SU-DHL-6 (cell line): ENCODE measurements around the gene PVALEF.

ENCODE experiments used
- H2AFZ ChIP-seq: fragments of 200-600 bp; sonication (generic); 2 replicates; pipeline ENCODE4 v1.6.1; 2014; ENCODE audit warnings: low read depth, mild to moderate bottlenecking, moderate library complexity, mixed read lengths, antibody characterized with exemption, low read length; ENCODE audit not compliant: severe bottlenecking
- H3F3A ChIP-seq: fragments of 200-600 bp; shearing (Covaris generic); 2 replicates; pipeline ENCODE4 v1.6.0; 2016; ENCODE audit warnings: antibody characterized with exemption, mild to moderate bottlenecking; ENCODE audit not compliant: insufficient read depth
- H3K27ac ChIP-seq: fragments of 200-600 bp; sonication (generic); 2 replicates; pipeline ENCODE4 v1.5.1; 2016; ENCODE audit warnings: low read depth, mild to moderate bottlenecking, low read length, moderate library complexity, mixed read lengths
- H3K27me3 ChIP-seq: fragments of 200-600 bp; sonication (generic), shearing (Covaris generic); 2 replicates; pipeline ENCODE4 v1.6.0; 2014; ENCODE audit warnings: mild to moderate bottlenecking, low read length
- H3K36me3 ChIP-seq: fragments of 200-600 bp; sonication (generic); 2 replicates; pipeline ENCODE4 v1.6.1; 2014; ENCODE audit warnings: mild to moderate bottlenecking, low read length, mixed read lengths
- H3K4me2 ChIP-seq: fragments of 300-600, 200-600 bp; shearing (Covaris generic), sonication (generic); 2 replicates; pipeline ENCODE4 v1.6.0; 2014; ENCODE audit warnings: low read length, low read depth, mild to moderate bottlenecking; ENCODE audit not compliant: poor library complexity, severe bottlenecking
- H3K4me3 ChIP-seq: fragments of 200-600 bp; sonication (generic); 2 replicates; pipeline ENCODE4 v1.5.1; 2014; ENCODE audit warnings: antibody characterized with exemption, low read length, mild to moderate bottlenecking, mixed read lengths; ENCODE audit not compliant: insufficient read depth, poor library complexity, severe bottlenecking
- H3K79me2 ChIP-seq: fragments of 200-600 bp; sonication (generic); 2 replicates; pipeline ENCODE4 v1.6.1; 2014; ENCODE audit warnings: mild to moderate bottlenecking, low read length, moderate library complexity; ENCODE audit not compliant: insufficient read depth
- H3K9ac ChIP-seq: fragments of 200-600 bp; sonication (generic); 2 replicates; pipeline ENCODE4 v1.7.0; 2014; ENCODE audit warnings: mild to moderate bottlenecking, low read length
- H3K9me2 ChIP-seq: fragments of 200-600 bp; sonication (generic); replicated peaks from 2 replicates; pipeline ENCODE4 v1.6.1; 2014; ENCODE audit warnings: low read length; ENCODE audit not compliant: insufficient read depth
- H3K9me3 ChIP-seq: fragments of 200-600 bp; sonication (generic); 2 replicates; pipeline ENCODE4 v1.6.1; 2014; ENCODE audit warnings: low read length, mixed read lengths; ENCODE audit not compliant: insufficient read depth
- H4K20me1 ChIP-seq: fragments of 200-600 bp; sonication (generic); 2 replicates; pipeline ENCODE4 v1.6.1; 2014; ENCODE audit warnings: low read depth, mild to moderate bottlenecking, antibody characterized with exemption, low read length, moderate library complexity, mixed read lengths
- CTCF ChIP-seq: fragments of 200-600 bp; sonication (generic); IDR thresholded peaks from one replicate; pipeline ENCODE4 v1.5.1; 2017; ENCODE audit warnings: antibody characterized with exemption, mild to moderate bottlenecking, low read length, moderate library complexity; ENCODE audit not compliant: insufficient read depth, poor library complexity, severe bottlenecking
- EZH2phosphoT487 ChIP-seq: fragments of 200-600 bp; sonication (generic), shearing (Covaris generic); conservative IDR thresholded peaks from 2 replicates; pipeline ENCODE4 v1.6.1; 2018; ENCODE audit warnings: mild to moderate bottlenecking, antibody characterized with exemption, low read length, moderate library complexity, mixed read lengths

PVALEF gene

GRCh38 chr17:81192386-81193050, 27.2 kb downstream of the PVALEF start:
- no peak overlapping the region for H3K4me2 ChIP-seq
- no peaks in the 10 kb centered on the region for H3K36me3 ChIP-seq
- TF ChIP-seq CTCF (no peak), EZH2phosphoT487 (no peak)
- H3K9me2 ChIP-seq: no peaks in the 10 kb centered on the region
- no peaks in the 10 kb centered on the region for H4K20me1 ChIP-seq
- H3K9ac ChIP-seq: no peak overlapping the region
- H3K27ac ChIP-seq: no peak overlapping the region
- H3K9me3 ChIP-seq: no peaks in the 10 kb centered on the region
- no peaks in the 10 kb centered on the region for H3F3A ChIP-seq
- no peak overlapping the region for H2AFZ ChIP-seq
- no peaks in the 10 kb centered on the region for H3K79me2 ChIP-seq
- no peaks in the 10 kb centered on the region for H3K27me3 ChIP-seq
- H3K4me3 ChIP-seq: no peak overlapping the region

- H3K36me3 ChIP-seq: no peaks in the 10 kb centered on the region
- H2AFZ ChIP-seq: no peak overlapping the region
- no peaks in the 10 kb centered on the region for H3K27me3 ChIP-seq
- no peak overlapping the region for H3K27ac ChIP-seq
- H3K9ac ChIP-seq: no peak overlapping the region
- TF ChIP-seq CTCF: no peak
- no peak for TF ChIP-seq EZH2phosphoT487
- H3K4me2 ChIP-seq: no peak overlapping the region
- H3F3A ChIP-seq: no peaks in the 10 kb centered on the region
- no peaks in the 10 kb centered on the region for H3K9me3 ChIP-seq
- H4K20me1 ChIP-seq: no peaks in the 10 kb centered on the region
- H3K9me2 ChIP-seq: no peaks in the 10 kb centered on the region
- H3K4me3 ChIP-seq: no peak overlapping the region
- no peaks in the 10 kb centered on the region for H3K79me2 ChIP-seq
Measured at GRCh38 chr17:81193051-81193410, 27.7 kb downstream of the PVALEF start.

GRCh38 chr17:81193470-81194224, 28.3 kb downstream of the PVALEF start:
- Histone ChIP-seq H3K36me3 (no peaks in the 10 kb centered on the region), H3K79me2 (no peaks in the 10 kb centered on the region), H3K4me3 (no peak overlapping the region), H3K27ac (no peak overlapping the region), H2AFZ (no peak overlapping the region), H3K9me3 (no peaks in the 10 kb centered on the region), H4K20me1 (no peaks in the 10 kb centered on the region), H3F3A (no peaks in the 10 kb centered on the region), H3K27me3 (no peaks in the 10 kb centered on the region), H3K4me2 (no peak overlapping the region), H3K9ac (no peak overlapping the region), H3K9me2 (no peaks in the 10 kb centered on the region)
- TF ChIP-seq CTCF (no peak), EZH2phosphoT487 (no peak)
